ENCODE results near the gene GSE1.

GRCh38 chr16:85643631-85644030 is 30.5 kb downstream of the GSE1 start:
- TF ChIP-seq, protein P1, sequence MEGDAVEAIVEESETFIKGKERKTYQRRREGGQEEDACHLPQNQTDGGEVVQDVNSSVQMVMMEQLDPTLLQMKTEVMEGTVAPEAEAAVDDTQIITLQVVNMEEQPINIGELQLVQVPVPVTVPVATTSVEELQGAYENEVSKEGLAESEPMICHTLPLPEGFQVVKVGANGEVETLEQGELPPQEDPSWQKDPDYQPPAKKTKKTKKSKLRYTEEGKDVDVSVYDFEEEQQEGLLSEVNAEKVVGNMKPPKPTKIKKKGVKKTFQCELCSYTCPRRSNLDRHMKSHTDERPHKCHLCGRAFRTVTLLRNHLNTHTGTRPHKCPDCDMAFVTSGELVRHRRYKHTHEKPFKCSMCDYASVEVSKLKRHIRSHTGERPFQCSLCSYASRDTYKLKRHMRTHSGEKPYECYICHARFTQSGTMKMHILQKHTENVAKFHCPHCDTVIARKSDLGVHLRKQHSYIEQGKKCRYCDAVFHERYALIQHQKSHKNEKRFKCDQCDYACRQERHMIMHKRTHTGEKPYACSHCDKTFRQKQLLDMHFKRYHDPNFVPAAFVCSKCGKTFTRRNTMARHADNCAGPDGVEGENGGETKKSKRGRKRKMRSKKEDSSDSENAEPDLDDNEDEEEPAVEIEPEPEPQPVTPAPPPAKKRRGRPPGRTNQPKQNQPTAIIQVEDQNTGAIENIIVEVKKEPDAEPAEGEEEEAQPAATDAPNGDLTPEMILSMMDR (IDR thresholded peaks at IDR 0.05), result no peak
- TF ChIP-seq SIN3A (IDR thresholded peaks at IDR 0.05; ENCODE audit: borderline replicate concordance, insufficient read depth, low read depth, low read length) (no peak), TCF7L2 (IDR thresholded peaks at IDR 0.05; ENCODE audit: low read depth, low read length) (no peak), POLR2AphosphoS5 (IDR thresholded peaks at IDR 0.05; ENCODE audit: low read depth, low read length) (no peak), REST (IDR thresholded peaks at IDR 0.05; ENCODE audit: insufficient read depth in 1 of 2, low read depth in 2 of 2, low read length in 1 of 2) (no peak)
